GM21619 (cell line): ENCODE data around the gene CMIP.

Experiments
- ATAC-seq: cut with Tn5 transposase; IDR thresholded peaks from one replicate; pipeline ENCODE4 v1.9.1; 2021; ENCODE audit not compliant: unreplicated experiment

Gene CMIP

DNA sequence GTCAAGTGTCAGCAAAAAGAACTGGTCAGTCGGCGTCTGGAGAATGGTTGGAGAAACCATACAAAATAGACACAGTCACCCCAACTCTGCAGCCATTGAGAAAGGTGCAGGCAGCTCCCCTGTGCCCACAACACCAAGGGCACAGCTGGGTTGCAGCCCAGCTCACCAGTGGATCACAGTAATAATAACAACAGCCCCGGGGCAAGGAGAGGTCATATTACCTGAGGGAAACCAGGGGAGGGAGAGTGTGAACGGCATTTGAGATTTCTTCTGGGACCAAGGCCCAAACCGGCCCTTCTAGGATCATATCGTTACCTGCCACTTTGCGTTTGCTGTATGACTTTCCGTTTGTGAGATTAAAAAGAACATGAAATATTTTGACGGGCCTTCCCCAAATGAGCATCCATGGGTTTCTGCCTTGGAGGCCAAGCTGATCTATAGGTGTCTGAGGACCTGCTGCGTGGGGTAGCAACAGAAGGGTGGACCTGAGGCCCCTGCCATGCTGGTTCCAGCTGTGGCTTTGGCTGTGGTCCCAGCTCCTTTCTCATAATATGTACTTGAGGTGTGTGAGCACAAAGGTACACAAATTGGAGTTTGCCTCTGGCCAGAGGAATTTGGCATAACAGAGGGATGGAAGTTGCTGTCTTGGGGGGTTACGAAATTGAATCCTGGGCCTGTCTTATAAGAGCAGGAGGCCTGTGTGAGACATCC, 154.6 kb downstream of the CMIP start:
- no peak for ATAC-seq

DNA sequence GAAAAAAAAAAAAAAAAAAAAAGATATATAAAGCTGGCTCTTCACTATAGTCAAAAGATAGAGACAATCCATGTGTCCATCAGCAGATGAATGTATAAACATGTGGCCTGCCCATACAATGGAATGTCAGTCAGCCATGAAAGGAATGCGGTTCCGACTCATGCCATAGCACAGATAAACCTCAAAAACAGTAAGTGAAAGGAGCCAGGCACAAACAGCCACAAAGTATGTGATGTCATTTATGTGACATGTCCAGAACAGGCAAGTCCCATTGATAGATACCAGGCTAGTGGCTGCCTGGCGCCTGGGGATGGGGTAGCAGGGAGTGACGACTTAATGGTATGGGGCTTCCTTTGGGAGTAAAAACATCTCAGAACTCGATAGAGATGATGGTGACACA, 155.7 kb downstream of the CMIP start:
- ATAC-seq: no peak

DNA sequence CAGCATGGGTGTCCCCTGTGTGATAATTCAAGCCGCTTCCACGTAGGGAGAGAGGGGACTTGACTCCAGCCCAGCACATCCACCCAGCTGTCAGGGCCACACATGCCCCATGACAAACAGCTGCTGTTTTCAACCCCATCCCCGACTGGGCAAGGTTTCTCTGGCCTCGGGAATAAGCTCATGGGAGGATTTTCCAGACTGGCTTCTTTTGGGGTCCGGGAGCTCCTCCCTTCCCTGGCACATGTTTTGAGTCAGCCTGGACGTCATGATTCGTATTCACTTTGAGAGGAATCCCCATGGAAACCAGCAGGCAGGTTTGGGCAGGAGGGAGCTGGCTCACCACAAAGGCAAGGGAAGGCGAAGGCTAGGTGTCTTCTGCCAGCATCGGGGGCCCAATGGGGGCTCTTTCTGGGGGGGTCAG, 156.4 kb downstream of the CMIP start:
- ATAC-seq: no peak

DNA sequence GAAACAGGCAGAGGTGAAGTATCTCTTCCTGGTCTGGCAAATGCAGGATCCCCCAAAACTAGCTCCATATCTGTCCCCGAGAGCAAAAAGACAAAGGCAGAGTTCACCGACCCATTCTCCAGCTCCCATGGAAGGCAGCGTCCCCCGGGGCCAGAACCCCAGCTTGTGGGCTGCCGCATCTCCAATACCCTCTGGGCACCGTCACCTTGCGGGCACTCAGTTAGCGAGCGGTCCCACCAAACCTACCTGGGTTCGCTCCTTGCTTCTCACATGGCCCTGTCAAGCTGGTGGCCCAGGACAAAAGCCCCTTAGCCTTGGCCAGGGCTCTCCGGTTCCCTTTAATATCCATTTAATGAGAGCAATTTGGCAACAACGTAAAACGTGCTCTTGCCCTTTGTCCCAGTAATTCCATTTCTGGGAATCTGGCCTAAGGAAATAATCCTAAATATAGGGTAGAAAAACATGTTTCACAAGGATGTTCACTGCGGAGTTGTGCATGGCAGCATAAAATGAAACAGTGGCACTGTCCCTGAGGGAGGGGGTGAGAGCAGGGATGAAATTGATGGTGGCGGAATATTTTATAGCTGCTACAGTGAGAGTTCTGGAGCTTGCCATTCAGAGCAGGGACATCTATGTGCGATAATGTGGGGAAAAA, 157.1 kb downstream of the CMIP start:
- no peak for ATAC-seq

DNA sequence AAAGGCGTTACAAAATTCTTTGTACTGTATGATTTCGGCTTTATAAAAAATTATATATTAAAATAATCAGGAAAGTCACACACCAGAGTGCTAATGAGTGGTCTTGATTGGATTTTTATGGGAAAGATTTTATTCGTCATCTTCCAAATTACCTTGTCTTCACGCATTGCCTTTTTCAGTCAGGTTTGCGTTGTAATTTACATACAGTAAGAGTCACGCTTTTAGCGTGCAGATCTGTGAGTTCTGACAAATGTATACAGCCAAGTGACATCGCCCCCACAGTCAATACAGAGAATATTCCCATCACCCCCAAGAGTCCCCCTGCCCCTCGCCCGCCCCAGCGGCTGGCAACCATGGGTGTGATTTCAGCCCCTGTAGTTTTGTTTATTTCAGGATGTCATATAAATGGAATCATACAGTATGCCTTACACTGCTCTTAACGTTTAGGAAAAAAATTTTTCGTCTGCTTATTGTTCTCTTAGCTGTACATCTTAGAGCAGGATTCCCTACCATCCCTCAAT, 157.7 kb downstream of the CMIP start:
- ATAC-seq: no peak

DNA sequence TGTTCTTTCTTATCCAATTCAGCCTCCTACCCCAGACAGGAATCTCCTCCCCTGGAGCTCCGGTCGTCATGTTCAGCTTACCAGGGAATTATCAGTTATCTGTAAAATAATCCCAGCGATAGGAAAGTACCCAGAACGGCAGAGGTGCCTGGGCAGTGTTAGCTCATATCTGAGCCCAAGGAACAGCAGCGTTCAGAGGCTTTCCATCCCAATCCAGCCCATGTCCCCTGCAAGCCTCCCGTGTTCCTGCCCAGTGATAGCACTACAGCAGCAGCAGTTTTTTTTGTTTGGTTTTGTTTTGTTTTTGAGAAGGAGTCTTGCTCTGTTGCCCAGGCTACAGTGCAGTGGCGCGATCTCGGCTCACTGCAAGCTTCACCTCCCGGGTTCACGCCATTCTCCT, 158.2 kb downstream of the CMIP start:
- ATAC-seq: no peak

DNA sequence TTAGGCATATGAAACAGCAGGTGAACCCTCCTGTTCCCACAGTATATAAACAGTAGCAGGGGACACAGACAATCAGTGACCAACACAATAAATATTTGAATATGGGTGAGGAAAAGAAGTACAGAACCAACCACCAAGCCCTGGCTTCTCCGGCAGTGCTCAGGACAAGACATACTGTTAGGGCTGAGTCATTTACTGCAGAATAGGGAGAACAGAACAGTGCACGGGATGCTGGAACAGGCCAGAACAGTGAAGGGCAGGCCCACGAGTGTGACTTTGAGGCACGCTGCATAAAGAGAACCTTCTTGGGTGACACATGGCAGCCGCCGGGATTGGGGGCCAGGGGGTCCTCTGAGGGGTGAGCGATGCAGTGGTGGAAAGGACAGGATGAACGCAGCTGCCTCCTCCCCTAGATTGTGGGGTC, 160.4 kb downstream of the CMIP start:
- no peak for ATAC-seq

DNA sequence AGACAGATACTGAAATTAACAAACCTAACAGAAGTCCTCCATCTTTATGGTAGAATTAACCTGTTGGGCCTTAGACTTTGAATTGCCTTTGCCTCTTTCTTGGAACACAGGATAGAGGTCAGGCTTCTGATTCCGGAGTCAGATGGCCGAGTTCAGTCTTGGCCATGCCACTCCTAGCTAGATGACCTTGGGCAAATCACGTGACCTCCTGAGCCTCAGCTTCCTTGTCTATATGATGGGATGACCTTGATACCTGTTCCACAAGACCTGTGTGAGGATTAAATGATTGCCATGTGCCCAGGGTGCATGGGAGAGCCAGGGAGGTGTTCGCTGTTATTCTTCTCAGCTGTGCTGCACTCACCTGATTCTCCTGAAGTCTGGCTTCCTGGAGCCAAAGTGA, 161.4 kb downstream of the CMIP start:
- ATAC-seq: no peak

DNA sequence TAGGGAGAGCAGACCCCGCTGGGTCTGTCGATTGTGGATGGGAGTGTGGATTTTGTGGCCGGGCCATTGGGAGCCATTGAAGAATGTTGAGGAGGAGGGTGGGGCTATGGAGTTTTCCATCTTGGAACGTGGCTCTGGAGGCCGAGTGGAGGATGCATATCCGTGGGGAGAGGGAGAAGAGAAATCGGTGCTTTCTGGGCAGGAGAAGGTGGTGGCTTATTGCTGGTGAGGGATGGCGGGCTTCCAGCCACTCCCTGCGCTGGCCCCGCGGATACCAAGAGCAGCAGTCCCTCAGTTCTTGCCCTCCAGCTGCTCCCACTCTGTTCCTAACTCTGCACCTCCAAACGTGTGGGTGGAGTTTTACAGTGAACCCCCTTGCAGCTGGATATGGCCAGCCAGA, 162.4 kb downstream of the CMIP start:
- ATAC-seq: no peak

DNA sequence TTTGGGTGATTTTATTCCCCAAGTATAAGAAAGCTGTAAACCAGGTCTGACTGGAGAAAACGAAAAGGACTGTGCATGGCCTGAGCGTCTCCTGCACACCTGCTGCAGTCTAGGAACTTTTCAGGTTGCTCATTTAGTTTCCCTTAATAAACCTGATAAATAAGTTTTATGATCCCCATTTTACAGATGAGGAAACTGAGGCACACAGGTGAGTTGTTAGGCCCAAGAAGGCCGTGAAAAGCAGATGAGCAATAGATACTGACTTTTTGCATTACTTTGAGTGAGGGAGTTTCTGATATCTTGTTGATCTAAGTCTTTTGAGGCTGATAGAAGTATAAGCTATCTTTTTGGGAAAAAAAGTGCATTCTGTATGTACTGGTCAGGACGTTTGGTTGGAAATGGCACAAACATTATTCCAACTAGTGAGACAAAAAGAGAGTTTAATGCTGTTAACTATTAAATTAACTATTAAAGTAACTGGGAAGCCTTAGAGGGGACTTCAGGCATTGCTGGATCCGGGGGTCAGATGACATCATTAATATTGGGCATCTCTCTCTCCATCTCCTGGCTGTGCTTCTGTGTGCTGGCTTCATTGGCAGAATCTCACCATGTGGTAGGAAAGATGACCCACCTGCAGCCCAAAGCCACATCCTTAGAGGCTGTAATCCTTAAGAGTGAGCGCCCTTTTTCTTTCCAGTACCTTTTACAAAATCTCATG, 163.4 kb downstream of the CMIP start:
- no peak for ATAC-seq

DNA sequence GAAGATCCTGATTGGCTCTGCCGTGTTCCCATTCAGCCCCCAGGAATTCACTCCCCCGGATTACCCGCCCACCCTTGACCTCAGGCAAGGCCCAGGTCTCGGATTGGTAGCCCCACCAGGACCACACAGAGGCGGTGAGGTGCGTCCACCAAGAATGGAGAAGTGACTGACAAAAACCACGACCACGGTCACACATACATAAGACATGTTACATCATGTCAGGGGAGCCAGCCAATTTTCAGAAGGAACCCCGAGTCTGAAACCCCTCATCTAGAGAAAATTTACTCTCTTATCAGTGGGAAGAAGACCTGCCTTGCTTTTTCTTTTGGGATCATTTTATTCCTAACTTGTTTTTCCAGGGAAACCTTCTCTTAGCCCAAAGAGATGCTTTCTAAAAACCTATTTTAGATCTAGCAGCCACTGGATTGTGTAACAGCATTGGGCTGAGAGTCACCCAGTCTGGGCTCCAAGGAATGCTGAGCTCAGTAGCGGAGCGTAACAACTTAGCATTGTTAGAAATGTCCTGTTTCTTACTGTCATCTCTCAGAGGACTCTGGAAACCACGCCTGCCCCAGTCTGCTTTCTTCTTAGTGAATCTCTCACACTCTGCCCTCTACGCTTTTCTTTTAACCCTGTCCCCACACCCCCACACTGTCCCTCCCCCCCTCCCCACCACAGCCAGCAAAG, 164.1 kb downstream of the CMIP start:
- no peak for ATAC-seq

DNA sequence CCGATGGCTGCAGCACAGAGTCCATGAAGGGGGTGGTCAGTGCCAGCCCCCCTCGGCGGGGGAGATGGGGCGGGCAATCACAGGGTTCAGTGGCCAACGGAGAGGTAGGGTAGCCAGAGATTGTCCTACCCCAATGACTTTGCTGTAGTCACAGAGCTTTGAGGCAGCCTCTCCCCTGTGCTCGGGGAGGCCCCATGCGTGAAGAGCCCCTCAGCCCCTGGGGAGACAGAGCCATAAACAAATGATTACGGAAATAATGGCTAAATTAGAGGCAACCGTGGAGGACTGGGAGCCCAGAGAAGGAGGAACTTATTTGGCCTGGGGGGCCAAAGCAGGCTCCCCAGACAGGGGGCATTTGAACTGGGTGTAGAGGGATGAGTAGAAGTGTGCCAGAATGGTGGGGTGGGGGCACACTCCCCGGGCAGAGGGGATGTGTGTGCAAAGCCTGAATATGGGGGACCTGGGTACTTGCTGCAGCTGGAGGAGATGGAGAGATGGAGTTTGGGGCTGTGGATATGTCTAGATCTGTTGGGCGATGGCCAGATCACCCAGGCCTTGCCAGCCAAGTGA, 164.8 kb downstream of the CMIP start:
- ATAC-seq: no peak

DNA sequence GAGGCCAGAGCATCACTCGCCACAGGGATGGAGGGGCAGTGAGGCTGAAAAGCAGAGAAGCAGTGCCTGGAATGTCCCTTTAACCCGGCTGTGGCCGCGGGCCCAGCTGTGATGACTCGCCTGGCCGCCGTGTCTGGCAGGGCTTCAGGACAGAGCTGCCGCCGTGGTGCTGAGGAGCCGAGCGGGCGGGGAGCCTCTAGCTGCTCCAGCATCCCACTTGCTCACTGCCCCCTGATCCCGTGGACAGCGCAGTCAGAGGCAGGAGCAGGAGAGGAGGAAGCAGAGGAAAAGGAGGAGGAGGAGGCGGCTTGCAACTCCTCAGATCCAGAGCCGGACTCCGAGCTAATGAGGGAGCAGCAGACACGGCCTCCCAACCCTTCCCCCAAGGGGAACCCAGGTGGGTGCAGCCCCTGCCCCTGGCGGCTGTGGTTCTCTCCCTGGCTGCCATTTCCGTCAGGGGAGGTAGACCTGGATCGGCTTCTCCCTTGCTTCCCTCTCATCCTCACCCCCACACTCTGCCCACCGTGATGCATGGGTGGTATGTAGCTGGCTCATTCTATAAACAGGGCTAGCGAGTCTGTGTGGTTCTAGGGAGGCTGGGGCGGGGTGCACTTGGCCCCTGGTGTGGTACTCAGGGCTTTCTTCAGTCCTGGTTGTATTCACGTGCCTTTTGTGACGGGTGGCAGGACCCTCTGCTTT, 165.7 kb downstream of the CMIP start:
- no peak for ATAC-seq

DNA sequence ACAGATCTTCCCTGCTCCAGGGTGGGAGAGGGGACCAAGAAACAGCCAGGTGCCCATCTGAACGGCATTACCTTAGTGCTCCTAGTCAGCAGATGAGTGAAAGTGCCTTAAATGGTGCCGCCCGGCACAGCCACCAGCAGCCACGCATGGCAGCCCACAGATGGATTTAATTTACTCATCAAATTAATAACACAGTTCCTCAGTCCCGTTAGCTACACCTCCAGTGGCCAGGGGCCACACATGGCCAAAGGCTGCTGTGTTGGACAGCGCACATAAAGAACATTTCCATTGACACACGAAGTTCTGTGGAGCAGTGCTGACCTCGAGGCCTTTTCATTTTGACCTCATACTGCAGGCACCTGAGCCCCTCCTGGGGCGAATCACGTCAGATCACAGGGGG, 166.3 kb downstream of the CMIP start:
- ATAC-seq: no peak

DNA sequence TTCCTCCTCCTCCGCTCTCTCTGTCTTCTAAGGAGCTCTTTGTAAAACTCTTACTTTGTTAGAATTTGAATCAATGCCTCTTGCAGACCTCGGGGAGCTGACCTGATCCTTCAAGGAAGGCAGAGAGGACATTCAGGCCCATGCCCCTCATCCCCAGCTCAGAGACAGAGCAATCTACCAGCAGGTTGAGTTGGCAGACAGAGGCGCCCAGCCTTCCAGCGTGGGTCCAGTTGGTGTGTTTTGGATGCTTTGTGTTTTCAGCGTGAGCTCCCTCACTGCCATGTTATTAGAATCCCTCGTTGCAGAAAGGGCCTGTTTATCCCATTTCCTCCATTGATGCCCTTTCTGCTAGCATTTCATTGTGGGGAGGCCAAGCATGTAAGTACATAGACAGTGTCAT, 167.1 kb downstream of the CMIP start:
- ATAC-seq: no peak

DNA sequence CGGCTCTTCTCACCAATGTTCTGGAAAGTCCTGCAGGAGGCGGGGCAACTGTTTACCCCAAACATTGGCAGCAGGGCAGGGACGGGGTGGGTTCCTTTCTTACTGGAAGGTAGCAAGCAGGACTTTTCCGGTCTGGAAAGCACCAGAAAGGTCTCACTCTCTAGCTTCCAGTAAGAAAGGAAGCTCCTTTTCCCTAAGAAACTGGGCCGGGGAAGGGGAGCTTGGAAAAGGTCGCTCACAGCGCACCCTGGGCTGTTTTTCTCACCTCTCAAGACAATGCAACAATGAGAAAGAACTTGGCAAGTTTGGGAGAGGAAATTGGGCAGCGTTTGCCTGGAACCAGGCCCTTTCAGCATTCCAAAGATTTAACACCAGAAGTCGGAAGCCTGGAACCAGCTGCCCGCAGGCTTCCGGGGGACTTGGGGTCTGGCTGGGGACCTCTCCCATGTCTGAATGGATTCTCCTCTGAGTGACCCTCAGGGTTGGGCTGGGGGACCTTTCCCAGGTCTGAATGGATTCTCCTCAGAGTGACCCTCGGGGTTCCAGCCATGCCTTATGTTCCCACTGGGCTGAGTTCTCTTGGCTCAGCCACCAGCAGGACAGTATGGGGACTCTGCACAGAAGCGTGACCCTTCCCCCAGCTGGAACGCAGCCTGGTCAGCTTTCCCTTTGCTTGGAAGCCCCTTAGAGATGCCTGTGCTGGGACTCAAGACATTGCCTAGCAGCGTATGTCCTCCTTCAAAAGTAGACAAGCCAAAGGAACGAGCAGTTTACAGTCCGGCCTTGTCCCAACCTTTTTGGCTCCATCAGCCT, 167.9 kb downstream of the CMIP start:
- no peak for ATAC-seq

DNA sequence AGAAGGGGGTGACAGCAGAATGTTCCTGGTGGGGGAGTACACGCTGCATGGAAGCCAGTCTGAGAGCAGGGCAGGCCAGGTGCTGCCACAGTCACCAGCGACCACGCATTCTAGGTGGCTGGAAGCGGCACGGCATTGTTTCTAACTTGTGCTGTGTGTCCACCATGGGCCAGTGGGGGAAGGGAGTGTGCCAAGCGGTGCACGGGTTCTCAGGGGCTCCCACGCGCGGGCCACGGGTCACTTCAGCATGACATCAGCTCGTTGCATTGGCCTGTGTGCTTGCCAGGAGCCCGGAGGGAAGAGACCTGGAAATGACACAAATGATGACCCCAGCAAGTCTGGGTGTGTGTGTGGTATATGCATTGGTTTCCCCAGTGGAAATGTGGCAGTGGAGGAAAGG, 169.6 kb downstream of the CMIP start:
- ATAC-seq: no peak

DNA sequence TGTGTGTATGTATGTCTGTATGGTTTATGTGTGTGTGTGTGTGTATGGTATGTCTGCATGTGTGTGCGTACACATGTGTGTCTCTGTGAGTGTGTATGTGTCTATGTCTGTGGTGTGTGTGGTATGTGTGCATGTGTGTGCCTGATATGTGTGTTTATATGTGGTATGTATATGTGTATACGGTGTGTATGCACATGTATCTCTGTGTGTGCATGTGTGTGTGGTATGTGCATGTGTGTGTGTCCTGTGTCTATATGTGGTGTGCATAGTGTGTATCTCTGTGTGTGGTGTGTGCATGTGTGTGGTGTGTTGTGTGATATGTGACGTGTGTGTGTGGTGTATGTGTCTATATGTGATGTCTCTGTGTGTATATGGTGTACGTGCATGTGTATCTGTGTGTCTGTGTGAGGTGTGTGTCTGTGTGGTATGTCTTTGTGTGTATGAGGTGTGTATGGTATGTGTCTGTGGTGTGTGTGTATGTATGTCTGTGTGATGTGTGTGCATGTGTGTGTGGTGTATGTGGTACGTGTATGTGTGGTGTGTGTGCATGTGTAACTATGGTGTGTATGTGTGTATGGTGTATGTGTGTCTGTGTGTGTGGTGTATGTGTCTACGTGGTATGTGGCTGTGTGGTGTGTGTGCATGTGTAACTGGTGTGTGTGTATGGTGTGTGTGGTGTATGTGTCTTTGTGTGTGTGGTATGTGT, 170.2 kb downstream of the CMIP start:
- ATAC-seq: no peak

DNA sequence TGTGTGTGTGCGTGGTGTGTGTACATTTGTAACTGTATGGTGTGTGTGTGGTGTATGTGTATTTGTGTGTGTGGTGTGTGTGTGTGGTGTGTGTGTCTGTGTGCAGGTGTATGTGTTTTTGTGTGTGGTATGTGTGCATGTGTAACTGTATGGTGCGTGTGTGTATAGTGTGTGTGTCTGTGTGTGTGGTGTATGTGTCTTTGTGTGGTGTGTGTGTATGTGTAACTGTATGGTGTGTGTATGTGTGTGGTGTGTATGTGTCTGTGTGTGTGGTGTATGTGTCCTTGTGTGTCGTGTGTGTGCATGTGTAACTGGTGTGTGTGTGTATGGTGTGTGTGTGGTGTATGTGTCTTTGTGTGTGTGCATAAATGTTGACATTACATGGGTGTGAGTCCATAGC, 170.8 kb downstream of the CMIP start:
- no peak for ATAC-seq
